WERI-Rb-1 (cell line): ENCODE results near the gene DYNC1H1.
A peak's percentile ranks its signal among the peaks of the same experiment; 100 is the strongest.

Source experiments
- DNase-seq: peaks from one replicate; pipeline ENCODE4 v3.0.0-alpha.2; 2020
- H3K27ac ChIP-seq: fragments of 250-450 bp; sonication (Bioruptor Pico); 2 replicates; pipeline ENCODE4 v1.5.1; 2020; ENCODE audit warnings: mild to moderate bottlenecking, moderate library complexity
- H3K27me3 ChIP-seq: fragments of 250-450 bp; sonication (Bioruptor Pico); 2 replicates; pipeline ENCODE4 v1.5.1; 2021; ENCODE audit warnings: mild to moderate bottlenecking, low read depth, moderate library complexity; ENCODE audit not compliant: insufficient read depth, severe bottlenecking
- H3K36me3 ChIP-seq: fragments of 250-450 bp; sonication (Bioruptor Pico); 2 replicates; pipeline ENCODE4 v1.5.1; 2020; ENCODE audit warnings: mild to moderate bottlenecking, moderate library complexity
- H3K4me3 ChIP-seq: 2 replicates; pipeline ENCODE4 v1.5.1; 2011; ENCODE audit warnings: low read depth, mild to moderate bottlenecking, control low read depth, low read length
- H3K9me3 ChIP-seq: fragments of 250-450 bp; sonication (Bioruptor Pico); 2 replicates; pipeline ENCODE4 v1.5.1; 2021; ENCODE audit warnings: mild to moderate bottlenecking, moderate library complexity; ENCODE audit not compliant: severe bottlenecking
- CTCF ChIP-seq: IDR thresholded peaks from 2 replicates; pipeline ENCODE4 v1.5.1; 2011; ENCODE audit warnings: low read depth, mild to moderate bottlenecking, control low read depth, inconsistent platforms, low read length

Gene DYNC1H1

GRCh38 chr14:102005336-102005735, 41.0 kb downstream of the DYNC1H1 start:
- no peaks in the 10 kb centered on the region for H3K27me3 ChIP-seq
- H3K9me3 ChIP-seq: no peaks in the 10 kb centered on the region
- H3K36me3 ChIP-seq: peaks cover 94% of the 10 kb centered on the region
- H3K27ac ChIP-seq: no peak overlapping the region
- no peak for DNase-seq
- TF ChIP-seq CTCF: no peak
- H3K4me3 ChIP-seq: no peak overlapping the region

GRCh38 chr14:102007916-102008418, 43.6 kb downstream of the DYNC1H1 start:
- Histone ChIP-seq H3K9me3 (no peaks in the 10 kb centered on the region), H3K27ac (no peak overlapping the region), H3K4me3 (no peak overlapping the region), H3K36me3 (peaks cover 97% of the 10 kb centered on the region), H3K27me3 (no peaks in the 10 kb centered on the region)
- TF ChIP-seq CTCF: no peak
- no peak for DNase-seq

- H3K36me3 ChIP-seq: peaks cover 89% of the 10 kb centered on the region
- H3K27me3 ChIP-seq: no peaks in the 10 kb centered on the region
- no peak for TF ChIP-seq CTCF
- no peaks in the 10 kb centered on the region for H3K9me3 ChIP-seq
- H3K27ac ChIP-seq: no peak overlapping the region
- DNase-seq: peak; percentile 19
- no peak overlapping the region for H3K4me3 ChIP-seq
Observed at GRCh38 chr14:102008891-102009290, 44.5 kb downstream of the DYNC1H1 start.

GRCh38 chr14:102011631-102012030, 47.3 kb downstream of the DYNC1H1 start:
- DNase-seq: no peak
- H3K27me3 ChIP-seq: no peaks in the 10 kb centered on the region
- no peak overlapping the region for H3K4me3 ChIP-seq
- H3K36me3 ChIP-seq: peaks cover 88% of the 10 kb centered on the region
- no peak overlapping the region for H3K27ac ChIP-seq
- no peaks in the 10 kb centered on the region for H3K9me3 ChIP-seq
- no peak for TF ChIP-seq CTCF

GRCh38 chr14:102012336-102012735, 48.0 kb downstream of the DYNC1H1 start:
- Histone ChIP-seq H3K27me3 (no peaks in the 10 kb centered on the region), H3K36me3 (peaks cover 88% of the 10 kb centered on the region), H3K27ac (peak overlapping the region; percentile 79), H3K4me3 (no peak overlapping the region), H3K9me3 (no peaks in the 10 kb centered on the region)
- no peak for DNase-seq
- no peak for TF ChIP-seq CTCF

- Histone ChIP-seq H3K9me3 (no peaks in the 10 kb centered on the region), H3K4me3 (no peak overlapping the region), H3K36me3 (peaks cover 88% of the 10 kb centered on the region), H3K27me3 (no peaks in the 10 kb centered on the region), H3K27ac (peak overlapping the region; percentile 79)
- DNase-seq: peak; percentile 78
- TF ChIP-seq CTCF: no peak
Observed at GRCh38 chr14:102013669-102014200, 49.4 kb downstream of the DYNC1H1 start.
